Stimulated activated CD8-positive, alpha-beta memory T cell treated with anti-CD3 and anti-CD28 coated beads, Interleukin-7, amount 100 ng/mL, for 48 hours (primary cell): ENCODE data around the gene C2CD4B.

Source experiments
- DNase-seq, 2 donors: peaks; one replicate each; pipeline ENCODE4 v3.0.0-alpha.2; 2020; ENCODE audit warnings: low read depth in 1 of 2; ENCODE audit errors: extremely low read depth in 1 of 2

Gene C2CD4B

DNA sequence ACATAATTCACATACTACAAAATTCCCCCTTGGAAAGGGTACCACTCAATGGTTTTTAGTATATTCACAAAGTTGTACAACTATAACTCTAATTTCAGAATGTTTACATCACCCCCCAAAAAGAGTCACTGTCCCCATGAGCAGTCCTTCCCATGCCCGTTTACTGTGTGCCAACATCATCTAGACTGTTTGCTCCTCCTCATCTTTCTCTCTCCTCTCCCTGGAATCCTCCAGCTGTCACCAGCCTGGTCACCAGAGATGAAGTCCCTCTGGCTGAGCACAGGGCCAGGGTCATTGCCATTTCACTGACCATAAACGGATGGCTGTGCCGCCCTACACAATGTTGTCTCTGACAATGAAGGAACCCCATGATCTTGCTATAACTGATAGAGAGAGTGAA is 45.2 kb downstream of the C2CD4B start:
- DNase-seq, result no peak

DNA sequence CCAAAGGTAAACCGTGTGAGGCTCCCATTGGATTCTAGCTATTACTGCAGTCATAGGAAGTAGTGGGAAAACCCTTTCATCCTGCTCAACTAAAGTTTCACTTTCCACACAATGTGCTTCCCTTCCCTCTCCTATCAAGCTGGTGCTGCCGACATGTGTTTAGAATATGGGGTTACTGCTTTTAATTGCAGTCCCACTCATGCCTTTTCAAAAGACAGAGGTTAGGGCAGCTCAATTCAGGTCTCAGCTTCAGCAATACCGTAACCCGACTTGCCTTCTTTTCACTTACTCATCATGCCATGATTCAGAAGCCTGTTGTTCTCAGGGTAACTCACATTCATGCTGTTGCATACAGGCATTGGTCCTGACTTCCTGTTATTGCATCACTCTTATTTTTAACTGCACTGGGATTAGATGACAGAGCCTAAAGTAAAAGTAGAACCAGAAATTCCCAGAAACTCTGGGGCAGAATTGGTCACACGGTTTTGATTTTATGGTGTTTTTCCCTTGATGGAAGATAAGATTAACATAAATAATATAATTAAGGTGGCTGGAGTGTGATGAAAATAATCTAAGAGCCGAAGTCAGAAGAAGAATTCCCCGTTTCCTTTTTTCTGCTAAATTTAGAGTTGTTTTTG is 45.7 kb downstream of the C2CD4B start:
- DNase-seq, result peak in 1 of 2 donors; percentile 13

DNA sequence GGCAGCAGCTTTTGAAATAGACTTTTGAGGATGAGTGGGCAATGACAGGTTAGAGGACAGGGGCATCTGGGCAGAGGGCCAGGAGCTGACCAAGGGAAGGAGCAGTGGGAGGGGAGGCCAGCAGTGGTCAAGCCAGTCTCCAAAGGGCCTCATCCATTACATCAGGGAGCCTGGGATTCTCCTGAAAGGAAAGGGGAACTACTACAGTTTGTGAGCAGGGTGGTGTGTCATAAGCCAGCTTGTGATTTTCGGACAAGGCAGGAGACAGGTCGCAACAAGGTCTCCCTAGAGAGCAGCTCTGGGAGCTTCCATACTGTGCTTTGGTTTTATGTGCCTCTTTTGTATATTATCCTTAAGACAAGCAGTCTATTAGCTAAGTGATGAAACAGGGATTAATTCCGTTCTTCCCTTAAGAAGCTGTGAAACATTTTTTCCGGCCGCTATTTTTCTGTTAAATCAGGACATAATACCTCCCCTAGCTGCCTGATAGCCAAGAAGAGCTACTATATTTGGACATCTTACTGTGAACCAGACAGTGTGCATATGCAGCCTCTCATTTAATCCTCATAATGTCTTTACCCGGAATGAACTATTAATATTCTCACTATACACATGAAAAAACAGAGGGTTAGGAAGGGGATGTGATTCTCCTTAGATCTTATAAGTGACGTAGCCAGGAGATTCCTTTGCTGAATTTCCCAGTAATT is 46.4 kb downstream of the C2CD4B start:
- no peak for DNase-seq

DNA sequence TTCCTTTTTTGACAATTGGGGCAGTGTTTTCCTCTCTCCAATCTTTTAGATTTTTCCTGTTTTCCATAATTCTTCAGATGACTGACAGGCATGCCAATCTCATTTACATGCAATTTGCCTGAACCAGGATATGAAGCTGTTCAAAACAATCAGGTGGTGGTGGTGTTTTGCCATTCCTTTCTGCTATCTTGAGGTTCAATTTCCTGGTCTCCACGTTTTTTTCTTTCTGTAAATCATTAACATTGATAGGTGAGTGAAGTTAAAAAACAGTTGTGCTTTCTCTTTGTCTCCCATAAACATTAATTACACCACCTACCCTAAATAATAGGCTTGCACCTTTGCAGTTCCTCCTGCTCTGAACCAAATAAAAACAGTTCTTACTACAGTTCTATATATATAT is 49.2 kb downstream of the C2CD4B start:
- DNase-seq, result no peak
